PC-3 (cell line): ENCODE data around the gene OLIG2. TPM values are rescaled to one million over a fixed set of nuclear protein-coding genes. Genes with fewer than 3 reads are reported as not detected.

Source experiments
- ATAC-seq: fragments of 200-7000 bp; cut with Tn5 transposase; 2 replicates; pipeline ENCODE4 v1.9.1; 2020; ENCODE audit warnings: mild to moderate bottlenecking, moderate library complexity
- BruUV-seq: library from RNA; stranded (reverse); fragments of 400-500 nt; replicated peaks from 2 replicates; lab custom pipeline; 2021; lab: Mats Ljungman, UMichigan
- CTCF ChIA-PET: fragments of 300-600 bp; sonication (Branson Sonifier 250); formaldehyde crosslinking; loops from one replicate; lab custom pipeline; 2022; ENCODE audit warnings: antibody characterized with exemption; lab: Charles Lee
- POLR2A ChIA-PET: fragments of 300-600 bp; sonication (Branson Sonifier 250); formaldehyde crosslinking; loops from one replicate; lab custom pipeline; 2022; ENCODE audit warnings: antibody characterized with exemption; ENCODE audit not compliant: unreplicated experiment; lab: Charles Lee
- DNase-seq: peaks from one replicate; pipeline ENCODE4 v3.0.0-alpha.2; 2015
- H2AFZ ChIP-seq: fragments of 300-600 bp; sonication (generic); 2 replicates; pipeline ENCODE4 v1.6.0; 2016; ENCODE audit warnings: antibody characterized with exemption, low read length
- H3F3A ChIP-seq: fragments of 300-600 bp; sonication (generic); one replicate; pipeline ENCODE4 v1.6.0; 2017; ENCODE audit warnings: antibody characterized with exemption, low read length, control low read depth, mild to moderate bottlenecking; ENCODE audit not compliant: unreplicated experiment
- H3K27ac ChIP-seq: fragments of 300-600 bp; sonication (generic); 2 replicates; pipeline ENCODE4 v1.5.1; 2016; ENCODE audit warnings: mild to moderate bottlenecking, low read length
- H3K27me3 ChIP-seq: fragments of 300-600 bp; sonication (generic); 2 replicates; pipeline ENCODE4 v1.6.1; 2016; ENCODE audit warnings: low read length, mixed read lengths
- H3K36me3 ChIP-seq: fragments of 300-600 bp; sonication (generic); 2 replicates; pipeline ENCODE4 v1.6.1; 2016; ENCODE audit warnings: low read depth, mixed run types, low read length, mixed read lengths
- H3K4me1 ChIP-seq: fragments of 300-600 bp; sonication (generic); 2 replicates; pipeline ENCODE4 v1.5.1; 2016; ENCODE audit warnings: low read length; ENCODE audit not compliant: insufficient read depth
- H3K4me2 ChIP-seq: fragments of 300-600 bp; sonication (generic); 2 replicates; pipeline ENCODE4 v1.6.0; 2016; ENCODE audit warnings: low read length
- H3K4me3 ChIP-seq: fragments of 300-600 bp; sonication (generic); 2 replicates; pipeline ENCODE4 v1.5.1; 2016; ENCODE audit warnings: mild to moderate bottlenecking, low read length, mixed read lengths
- H3K79me2 ChIP-seq: fragments of 300-600 bp; sonication (generic); 2 replicates; pipeline ENCODE4 v1.6.1; 2017; ENCODE audit warnings: low read length, mixed read lengths
- H3K9ac ChIP-seq: fragments of 300-600 bp; sonication (generic); 2 replicates; pipeline ENCODE4 v1.6.0; 2016; ENCODE audit warnings: mild to moderate bottlenecking, low read length
- H3K9me2 ChIP-seq: fragments of 300-600 bp; sonication (generic); replicated peaks from 2 replicates; pipeline ENCODE4 v1.6.1; 2016; ENCODE audit warnings: mixed run types, low read length, mixed read lengths
- H3K9me3 ChIP-seq: fragments of 300-600 bp; sonication (generic); 2 replicates; pipeline ENCODE4 v1.6.1; 2016; ENCODE audit warnings: low read length, mixed read lengths
- H4K20me1 ChIP-seq: fragments of 300-600 bp; sonication (generic); 2 replicates; pipeline ENCODE4 v1.6.1; 2016; ENCODE audit warnings: low read length, mixed read lengths
- CTCF ChIP-seq: fragments of 300-600 bp; sonication (generic); conservative IDR thresholded peaks from 2 replicates; pipeline ENCODE4 v1.5.1; 2017; ENCODE audit warnings: antibody characterized with exemption, low read depth, mild to moderate bottlenecking, low read length
- EZH2 ChIP-seq: fragments of 300-600 bp; sonication (generic); IDR thresholded peaks from one replicate; pipeline ENCODE4 v1.6.1; 2017; ENCODE audit warnings: antibody characterized with exemption, mild to moderate bottlenecking, low read length; ENCODE audit not compliant: unreplicated experiment
- EZH2phosphoT487 ChIP-seq: fragments of 300-600 bp; sonication (generic); IDR thresholded peaks from 2 replicates; pipeline ENCODE4 v1.6.1; 2018; ENCODE audit warnings: mild to moderate bottlenecking, antibody characterized with exemption, low read length, borderline replicate concordance
- intact Hi-C: fragments of 100-400 bp; cut with micrococcal nuclease; formaldehyde crosslinking; loops from 2 replicates; pipeline ENCODE4 v1.9.0; 2023
- total RNA-seq: library from RNA; depleted of rRNA; stranded (reverse); fragments of >200 nt; gene quantifications from 2 replicates; pipeline ENCODE4 v1.2.3, GENCODE V29; 2014

Gene OLIG2
- total RNA-seq, 1 experiment from 2014 or later, result not detected

- H3K79me2 ChIP-seq, result no peaks in the 10 kb centered on the region
- ATAC-seq (no peak), DNase-seq (no peak)
- POLR2A ChIA-PET, result no interaction called here
- H3K9ac ChIP-seq, result no peak overlapping the region
- TF ChIP-seq EZH2 (no peak), EZH2phosphoT487 (no peak), CTCF (no peak)
- BruUV-seq, result no TSS peak
- no peak overlapping the region for H3K27ac ChIP-seq
- no peaks in the 10 kb centered on the region for H3K9me3 ChIP-seq
- H3K4me1 ChIP-seq, result no peaks in the 10 kb centered on the region
- CTCF ChIA-PET, result no interaction called here
- no peaks in the 10 kb centered on the region for H3F3A ChIP-seq
- H3K27me3 ChIP-seq, result peaks cover 68% of the 10 kb centered on the region
- intact Hi-C loops, result no loop called here
- H3K4me2 ChIP-seq, result no peak overlapping the region
- H2AFZ ChIP-seq, result no peak overlapping the region
- H3K4me3 ChIP-seq, result no peak overlapping the region
- H3K36me3 ChIP-seq, result no peaks in the 10 kb centered on the region
- no peaks in the 10 kb centered on the region for H3K9me2 ChIP-seq
- H4K20me1 ChIP-seq, result no peaks in the 10 kb centered on the region
These were observed 34.4 kb upstream of the OLIG2 start for GRCh38 chr21:32991361-32991760.

GRCh38 chr21:32993894-32994293 lies 31.8 kb upstream of the OLIG2 start:
- H3K27ac ChIP-seq, result no peak overlapping the region
- BruUV-seq, result no TSS peak
- ChIA-PET POLR2A (no interaction called here), CTCF (interaction anchor here (0.7 to 1.3 kb wide), 5 partner anchors 48 to 612 kb away, joined by 3 to 16 read pairs (median 3); no protein-coding TSS in a partner anchor)
- no peak overlapping the region for H3K4me3 ChIP-seq
- no peaks in the 10 kb centered on the region for H3F3A ChIP-seq
- H4K20me1 ChIP-seq, result no peaks in the 10 kb centered on the region
- TF ChIP-seq EZH2phosphoT487, result no peak
- no peak for TF ChIP-seq CTCF
- no peak for TF ChIP-seq EZH2
- DNase-seq (no peak), ATAC-seq (peak; percentile 20; the same call in 1 of the 2 replicates)
- no peaks in the 10 kb centered on the region for H3K9me2 ChIP-seq
- intact Hi-C loops, result loop anchor here (1.0 to 2.0 kb wide), 3 partner anchors 23 to 203 kb away; no protein-coding TSS in a partner anchor
- no peaks in the 10 kb centered on the region for H3K9me3 ChIP-seq
- no peaks in the 10 kb centered on the region for H3K79me2 ChIP-seq
- H3K36me3 ChIP-seq, result no peaks in the 10 kb centered on the region
- H3K27me3 ChIP-seq, result peaks cover 53% of the 10 kb centered on the region
- no peak overlapping the region for H3K4me2 ChIP-seq
- H3K4me1 ChIP-seq, result no peaks in the 10 kb centered on the region
- no peak overlapping the region for H2AFZ ChIP-seq
- H3K9ac ChIP-seq, result no peak overlapping the region

- H3K9me2 ChIP-seq, result no peaks in the 10 kb centered on the region
- TF ChIP-seq CTCF (peak; percentile 76), EZH2phosphoT487 (no peak)
- DNase-seq (peak; percentile 65), ATAC-seq (peak; percentile 77)
- no peaks in the 10 kb centered on the region for H3K79me2 ChIP-seq
- no peaks in the 10 kb centered on the region for H3K36me3 ChIP-seq
- peaks cover 53% of the 10 kb centered on the region for H3K27me3 ChIP-seq
- CTCF ChIA-PET, result interaction anchor here (0.7 to 1.3 kb wide), 5 partner anchors 48 to 611 kb away, joined by 3 to 16 read pairs (median 3); no protein-coding TSS in a partner anchor
- no TSS peak for BruUV-seq
- no peaks in the 10 kb centered on the region for H4K20me1 ChIP-seq
- no peak overlapping the region for H3K4me3 ChIP-seq
- POLR2A ChIA-PET, result no interaction called here
- H3K9me3 ChIP-seq, result no peaks in the 10 kb centered on the region
- intact Hi-C loops, result loop anchor here (1.0 to 2.0 kb wide), 3 partner anchors 22 to 203 kb away; no protein-coding TSS in a partner anchor
- H3K4me1 ChIP-seq, result no peaks in the 10 kb centered on the region
- no peak overlapping the region for H3K9ac ChIP-seq
- H3K4me2 ChIP-seq, result no peak overlapping the region
- H3F3A ChIP-seq, result no peaks in the 10 kb centered on the region
- no peak overlapping the region for H3K27ac ChIP-seq
- H2AFZ ChIP-seq, result no peak overlapping the region
These were observed 31.4 kb upstream of the OLIG2 start for GRCh38 chr21:32994305-32994704.
